ENCODE results near the gene GRIA3.

The GRIA3 gene

DNA sequence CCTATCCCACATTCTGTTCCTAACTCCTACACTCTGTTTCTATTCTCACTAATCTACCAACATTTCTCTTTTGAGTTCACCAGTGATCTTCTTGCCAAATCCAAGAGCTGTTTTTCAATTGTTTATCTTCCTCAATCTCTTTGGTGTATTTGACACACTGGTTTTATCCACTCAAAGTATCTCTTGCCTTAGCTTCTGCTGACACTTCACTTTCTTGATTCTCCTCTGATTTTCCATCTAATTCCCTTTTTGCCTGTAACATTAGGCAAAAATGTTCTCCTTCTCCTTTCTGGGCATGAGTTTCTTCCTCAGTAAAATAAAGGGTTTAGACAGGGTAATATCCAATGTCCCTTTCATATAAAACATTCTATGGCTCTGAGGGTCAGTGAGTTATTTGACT, 26.2 kb downstream of the GRIA3 start:
- no peak for DNase-seq (ENCODE audit: low spot score)
- TF ChIP-seq, protein P1, sequence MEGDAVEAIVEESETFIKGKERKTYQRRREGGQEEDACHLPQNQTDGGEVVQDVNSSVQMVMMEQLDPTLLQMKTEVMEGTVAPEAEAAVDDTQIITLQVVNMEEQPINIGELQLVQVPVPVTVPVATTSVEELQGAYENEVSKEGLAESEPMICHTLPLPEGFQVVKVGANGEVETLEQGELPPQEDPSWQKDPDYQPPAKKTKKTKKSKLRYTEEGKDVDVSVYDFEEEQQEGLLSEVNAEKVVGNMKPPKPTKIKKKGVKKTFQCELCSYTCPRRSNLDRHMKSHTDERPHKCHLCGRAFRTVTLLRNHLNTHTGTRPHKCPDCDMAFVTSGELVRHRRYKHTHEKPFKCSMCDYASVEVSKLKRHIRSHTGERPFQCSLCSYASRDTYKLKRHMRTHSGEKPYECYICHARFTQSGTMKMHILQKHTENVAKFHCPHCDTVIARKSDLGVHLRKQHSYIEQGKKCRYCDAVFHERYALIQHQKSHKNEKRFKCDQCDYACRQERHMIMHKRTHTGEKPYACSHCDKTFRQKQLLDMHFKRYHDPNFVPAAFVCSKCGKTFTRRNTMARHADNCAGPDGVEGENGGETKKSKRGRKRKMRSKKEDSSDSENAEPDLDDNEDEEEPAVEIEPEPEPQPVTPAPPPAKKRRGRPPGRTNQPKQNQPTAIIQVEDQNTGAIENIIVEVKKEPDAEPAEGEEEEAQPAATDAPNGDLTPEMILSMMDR (IDR thresholded peaks at IDR 0.05): no peak
- Histone ChIP-seq H3K4me3 (no peak overlapping the region), H3K27ac (no peak overlapping the region)

- H3K4me3 ChIP-seq: no peak overlapping the region
- TF ChIP-seq, protein P1 (IDR thresholded peaks at IDR 0.05): no peak
- H3K27ac ChIP-seq: no peak overlapping the region
- DNase-seq (ENCODE audit: low spot score): no peak
Measured at GRCh38 chrX:123215397-123216089, 31.5 kb downstream of the GRIA3 start.

DNA sequence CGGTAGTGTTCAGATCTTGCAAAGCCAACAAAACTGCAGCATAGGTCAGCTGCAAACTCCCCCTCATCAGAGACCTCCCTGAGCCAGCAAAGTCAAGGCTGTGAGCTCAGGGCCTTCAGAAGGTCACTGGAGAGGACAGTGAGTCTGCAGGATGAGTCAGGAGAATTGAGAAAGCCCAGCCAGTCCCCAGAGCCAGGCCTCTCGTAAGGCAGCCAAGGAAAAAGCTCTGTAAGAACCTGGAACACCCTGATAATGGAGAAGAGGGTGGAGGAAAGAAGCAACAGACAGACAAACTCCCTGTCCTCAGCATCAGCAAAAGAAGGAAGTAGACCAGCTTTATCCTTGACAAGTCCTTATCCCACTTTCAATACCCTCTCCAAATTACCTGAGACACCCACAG, 33.0 kb downstream of the GRIA3 start:
- no peak overlapping the region for H3K27ac ChIP-seq
- H3K4me3 ChIP-seq: no peak overlapping the region
- no peak for DNase-seq (ENCODE audit: low spot score)
- TF ChIP-seq, protein P1 (IDR thresholded peaks at IDR 0.05): no peak

DNA sequence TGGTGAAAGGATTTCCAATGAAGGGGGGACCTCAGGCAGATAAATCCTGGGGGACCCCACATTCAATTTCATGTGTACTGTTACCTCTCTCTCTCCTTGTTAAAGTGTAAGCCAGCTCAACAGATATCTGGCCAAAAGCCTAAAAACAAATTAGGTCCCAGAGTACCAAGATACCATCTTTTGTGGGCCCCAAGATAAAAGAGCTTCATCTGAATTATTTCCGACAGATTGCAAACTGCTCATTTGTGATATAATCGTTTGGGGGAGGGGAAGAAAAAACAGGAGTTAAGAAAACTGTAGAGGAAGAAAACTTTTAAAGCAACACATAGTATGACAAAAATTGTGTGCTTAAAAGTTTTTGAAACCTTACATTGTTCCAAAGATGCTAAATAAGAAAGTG, 33.6 kb downstream of the GRIA3 start:
- Histone ChIP-seq H3K4me3 (no peak overlapping the region), H3K27ac (no peak overlapping the region)
- DNase-seq (ENCODE audit: low spot score): no peak
- TF ChIP-seq, protein P1 (IDR thresholded peaks at IDR 0.05): no peak

DNA sequence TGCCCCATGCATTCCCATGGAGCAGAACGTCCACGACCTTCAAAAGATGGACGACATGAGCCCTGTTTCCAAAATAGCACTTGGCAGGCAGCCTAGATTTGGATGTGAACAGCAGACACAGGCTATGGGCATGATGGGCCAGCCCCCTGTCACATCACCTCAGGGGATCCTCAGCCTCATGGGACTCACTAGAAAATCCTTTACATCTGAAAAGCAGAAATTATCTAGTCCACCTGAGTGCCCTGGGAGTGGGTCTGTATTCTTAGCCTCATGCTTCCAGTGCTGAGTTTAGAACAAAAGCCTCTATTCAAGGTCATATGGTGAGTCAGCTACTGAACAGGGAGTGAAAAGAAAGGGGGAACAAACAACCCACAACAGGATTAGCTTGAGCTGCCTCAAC, 35.8 kb downstream of the GRIA3 start:
- TF ChIP-seq, protein P1 (IDR thresholded peaks at IDR 0.05): no peak

DNA sequence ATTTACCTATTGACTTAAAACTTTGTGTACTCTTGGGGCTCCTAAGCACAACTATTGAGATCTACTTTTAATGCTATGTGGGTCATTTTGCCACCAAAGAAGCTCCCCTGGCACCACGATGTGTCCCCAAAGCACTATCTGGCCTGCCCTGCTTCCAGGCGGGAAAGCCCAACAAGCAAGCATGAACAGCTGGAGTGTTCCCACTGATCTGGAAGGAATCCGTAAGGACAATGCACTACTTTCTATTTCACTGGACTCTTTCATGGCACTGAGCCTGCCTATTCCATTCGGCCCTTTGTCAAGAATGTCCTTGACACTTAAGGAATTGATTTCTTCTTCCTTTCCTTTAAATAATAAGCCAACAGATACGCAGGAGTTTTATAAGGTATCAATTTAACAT, 38.8 kb downstream of the GRIA3 start:
- Histone ChIP-seq H3K4me3 (no peak overlapping the region), H3K27ac (peak overlapping the region; percentile 30 to 58)
- TF ChIP-seq, protein P1 (IDR thresholded peaks at IDR 0.05): no peak
- DNase-seq (ENCODE audit: low spot score): no peak

More for the DNA sequence above, 35.8 kb downstream of the GRIA3 start:
- Histone ChIP-seq H3K27ac (no peak overlapping the region), H3K4me3 (no peak overlapping the region)
- no peak for DNase-seq (ENCODE audit: low spot score)

- DNase-seq (ENCODE audit: low spot score): no peak
- TF ChIP-seq, protein P1 (IDR thresholded peaks at IDR 0.05): no peak
- Histone ChIP-seq H3K4me3 (no peak overlapping the region), H3K27ac (peak overlapping the region; percentile 24 to 30)
Measured at GRCh38 chrX:123223409-123223808, 39.3 kb downstream of the GRIA3 start.
